ENCODE data around the gene ANAPC13. TPM values are rescaled to one million over a fixed set of nuclear protein-coding genes. Genes with fewer than 3 reads are reported as not detected.

The ANAPC13 gene
- total RNA-seq, 4 donors from 2014 or later, result 41.6 to 58.6 (median 52.3) TPM

DNA sequence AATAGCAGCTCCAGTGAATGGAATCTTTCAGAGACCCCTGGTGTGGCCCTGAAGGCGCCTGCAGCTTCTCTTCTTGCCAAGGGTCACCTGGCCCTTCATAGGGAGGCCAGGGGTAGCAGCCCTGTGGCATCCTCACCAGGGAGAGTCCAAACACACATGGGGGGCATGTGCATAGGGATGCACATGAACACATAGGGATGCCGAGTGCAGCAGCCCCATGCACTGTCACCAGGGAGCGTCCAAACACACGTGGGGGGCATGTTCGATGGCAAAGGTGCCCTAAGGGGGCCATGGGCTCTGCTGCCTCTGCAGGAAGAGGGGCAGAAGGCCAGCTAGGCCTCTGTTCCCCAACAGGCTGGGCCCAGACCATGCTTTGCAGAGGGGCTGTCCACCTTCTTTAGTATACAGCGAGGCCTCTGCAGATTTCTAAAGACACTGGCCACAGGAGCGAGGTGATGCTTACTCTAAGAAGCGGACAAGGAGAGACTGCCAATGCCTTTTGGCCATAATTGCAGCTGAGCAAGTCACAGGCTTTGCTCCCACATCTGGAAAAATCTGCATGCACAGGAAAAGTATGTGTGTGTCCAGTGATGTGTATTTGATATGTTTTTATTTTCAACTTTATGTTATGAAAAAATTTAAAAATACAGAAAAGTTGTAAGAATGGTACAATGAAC is 21.0 kb downstream of the ANAPC13 start:
- TF ChIP-seq, protein P1, sequence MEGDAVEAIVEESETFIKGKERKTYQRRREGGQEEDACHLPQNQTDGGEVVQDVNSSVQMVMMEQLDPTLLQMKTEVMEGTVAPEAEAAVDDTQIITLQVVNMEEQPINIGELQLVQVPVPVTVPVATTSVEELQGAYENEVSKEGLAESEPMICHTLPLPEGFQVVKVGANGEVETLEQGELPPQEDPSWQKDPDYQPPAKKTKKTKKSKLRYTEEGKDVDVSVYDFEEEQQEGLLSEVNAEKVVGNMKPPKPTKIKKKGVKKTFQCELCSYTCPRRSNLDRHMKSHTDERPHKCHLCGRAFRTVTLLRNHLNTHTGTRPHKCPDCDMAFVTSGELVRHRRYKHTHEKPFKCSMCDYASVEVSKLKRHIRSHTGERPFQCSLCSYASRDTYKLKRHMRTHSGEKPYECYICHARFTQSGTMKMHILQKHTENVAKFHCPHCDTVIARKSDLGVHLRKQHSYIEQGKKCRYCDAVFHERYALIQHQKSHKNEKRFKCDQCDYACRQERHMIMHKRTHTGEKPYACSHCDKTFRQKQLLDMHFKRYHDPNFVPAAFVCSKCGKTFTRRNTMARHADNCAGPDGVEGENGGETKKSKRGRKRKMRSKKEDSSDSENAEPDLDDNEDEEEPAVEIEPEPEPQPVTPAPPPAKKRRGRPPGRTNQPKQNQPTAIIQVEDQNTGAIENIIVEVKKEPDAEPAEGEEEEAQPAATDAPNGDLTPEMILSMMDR (IDR thresholded peaks at IDR 0.05), result no peak
- DNase-seq (ENCODE audit: low spot score) (no peak), ATAC-seq (ENCODE audit: low FRiP score) (no peak)

DNA sequence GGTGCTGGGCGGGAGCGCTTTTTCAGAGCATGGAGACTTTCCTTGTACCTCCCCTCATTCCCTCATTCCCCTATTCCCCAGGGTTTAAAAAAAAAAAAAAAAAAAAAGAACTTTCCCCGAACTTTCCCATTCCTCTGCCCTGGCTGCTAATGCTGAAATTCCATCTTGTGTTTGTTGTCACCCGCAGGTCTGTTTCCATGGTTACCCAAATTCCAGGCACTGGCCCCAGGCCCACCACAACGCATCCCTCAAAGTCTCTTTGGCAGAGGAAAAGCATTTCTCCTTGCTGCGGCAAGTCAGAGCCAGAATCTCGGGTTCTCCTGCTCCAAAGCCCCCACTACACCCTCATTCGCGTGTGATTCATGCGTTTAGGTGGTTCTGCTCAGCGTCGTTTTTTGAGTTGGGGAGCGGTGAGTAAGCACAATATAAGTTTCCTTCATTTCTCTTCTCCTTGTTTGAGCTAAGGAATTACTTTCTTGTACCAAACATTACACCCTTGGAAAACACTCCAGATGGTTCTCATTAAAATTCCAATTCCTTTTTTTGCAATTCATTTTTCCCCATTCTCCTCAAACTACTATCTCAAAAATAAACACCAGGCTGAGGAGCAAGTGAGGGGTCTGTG is 21.6 kb downstream of the ANAPC13 start:
- DNase-seq (ENCODE audit: low spot score) (no peak), ATAC-seq (ENCODE audit: low FRiP score) (peak; percentile 72)
- TF ChIP-seq, protein P1 (IDR thresholded peaks at IDR 0.05), result no peak

DNA sequence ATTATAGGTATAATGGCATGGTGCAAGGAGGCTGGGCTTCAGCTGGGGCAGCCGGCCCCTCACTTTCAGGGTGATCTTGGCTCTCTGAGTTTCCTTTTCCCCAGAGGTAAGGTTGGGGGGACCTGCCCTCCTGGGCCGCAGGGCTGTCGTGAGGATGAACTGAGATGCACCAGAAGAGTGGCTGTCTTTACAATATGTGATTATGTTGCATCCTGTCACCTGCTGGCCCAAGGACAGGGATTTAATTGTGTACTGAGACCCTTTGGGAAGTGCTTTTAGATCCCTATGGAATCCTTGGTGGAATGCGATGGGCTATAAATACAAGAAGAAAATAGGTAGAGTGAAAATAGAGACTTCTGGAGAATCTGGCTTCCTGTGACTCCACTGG is 22.1 kb downstream of the ANAPC13 start:
- TF ChIP-seq, protein P1 (IDR thresholded peaks at IDR 0.05), result no peak
- DNase-seq (ENCODE audit: low spot score) (no peak), ATAC-seq (ENCODE audit: low FRiP score) (no peak)

DNA sequence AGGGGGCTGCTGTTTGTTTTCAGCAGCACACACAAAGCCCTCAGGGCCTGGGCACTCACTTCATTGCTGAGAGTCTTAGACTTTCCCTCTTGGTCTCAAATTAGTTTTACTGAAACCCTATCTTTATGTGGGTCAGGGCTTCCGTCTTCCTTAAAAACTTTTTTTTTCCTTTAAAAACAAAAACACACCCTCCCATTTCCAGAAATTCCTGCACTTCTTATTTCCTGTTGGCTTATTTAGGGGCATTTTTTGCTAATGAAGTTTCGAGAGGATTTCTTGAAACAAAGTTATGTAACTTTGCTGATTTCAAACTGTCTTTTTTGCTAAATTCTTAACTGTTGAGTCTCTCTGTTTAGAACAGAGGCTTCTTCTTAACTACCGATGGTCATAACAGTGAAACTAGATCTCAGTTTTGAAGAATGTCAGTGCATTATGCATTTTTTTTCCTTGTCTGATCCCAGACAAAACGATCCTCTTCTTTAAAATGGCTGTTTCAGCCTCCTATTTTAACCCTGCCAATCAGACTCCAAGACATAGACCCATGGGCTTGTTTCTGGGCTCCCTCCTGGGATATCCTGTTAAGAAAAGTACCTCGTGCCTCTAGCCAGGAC is 23.3 kb downstream of the ANAPC13 start:
- DNase-seq (ENCODE audit: low spot score) (no peak), ATAC-seq (ENCODE audit: low FRiP score) (peak; percentile 53)
- TF ChIP-seq, protein P1 (IDR thresholded peaks at IDR 0.05), result no peak

DNA sequence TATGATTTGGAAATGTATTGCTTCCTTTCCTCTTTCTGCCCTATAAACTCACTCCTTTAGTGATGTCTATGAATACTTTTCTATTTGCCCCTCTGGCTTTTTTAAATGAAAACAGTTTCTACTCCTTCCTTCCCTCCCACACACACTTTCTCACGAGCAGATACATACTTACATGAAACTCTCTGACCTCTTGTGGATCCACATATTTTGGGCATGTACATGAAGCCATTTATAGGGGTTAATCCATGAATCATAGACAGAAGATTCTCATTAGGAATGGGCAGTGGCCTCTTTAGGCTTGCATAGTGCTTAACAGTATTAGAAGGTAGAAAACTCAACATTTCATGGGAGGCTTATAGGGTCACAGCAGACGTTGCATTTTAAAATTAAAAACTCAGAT is 24.8 kb downstream of the ANAPC13 start:
- ATAC-seq (ENCODE audit: low FRiP score) (peak; percentile 56), DNase-seq (ENCODE audit: low spot score) (no peak)
- TF ChIP-seq, protein P1 (IDR thresholded peaks at IDR 0.05), result no peak

DNA sequence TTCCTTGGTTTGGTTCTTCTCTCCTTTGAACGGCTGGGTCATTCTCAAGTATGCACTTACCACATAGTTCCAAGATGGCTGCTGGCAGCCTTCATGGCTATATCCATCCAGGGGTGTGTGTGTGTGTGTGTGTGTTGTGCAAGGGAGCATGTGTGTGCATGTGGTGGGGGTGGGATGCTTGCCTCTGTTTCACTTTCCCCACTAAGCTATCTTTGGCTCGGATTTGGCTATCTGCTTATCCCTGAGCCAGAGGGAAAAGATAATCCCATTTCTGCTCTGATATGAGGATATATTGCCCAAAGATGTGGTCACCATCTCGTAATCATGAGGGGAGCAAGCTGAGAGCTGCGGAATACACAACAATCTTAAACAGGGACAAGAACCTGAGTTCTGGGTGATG is 26.2 kb downstream of the ANAPC13 start:
- TF ChIP-seq, protein P1 (IDR thresholded peaks at IDR 0.05), result no peak
- ATAC-seq (ENCODE audit: low FRiP score), result no peak
- DNase-seq (ENCODE audit: low spot score), result no peak
